ENCODE data around the gene FAM47E.
A peak's percentile ranks its signal among the peaks of the same experiment; 100 is the strongest.

DNA sequence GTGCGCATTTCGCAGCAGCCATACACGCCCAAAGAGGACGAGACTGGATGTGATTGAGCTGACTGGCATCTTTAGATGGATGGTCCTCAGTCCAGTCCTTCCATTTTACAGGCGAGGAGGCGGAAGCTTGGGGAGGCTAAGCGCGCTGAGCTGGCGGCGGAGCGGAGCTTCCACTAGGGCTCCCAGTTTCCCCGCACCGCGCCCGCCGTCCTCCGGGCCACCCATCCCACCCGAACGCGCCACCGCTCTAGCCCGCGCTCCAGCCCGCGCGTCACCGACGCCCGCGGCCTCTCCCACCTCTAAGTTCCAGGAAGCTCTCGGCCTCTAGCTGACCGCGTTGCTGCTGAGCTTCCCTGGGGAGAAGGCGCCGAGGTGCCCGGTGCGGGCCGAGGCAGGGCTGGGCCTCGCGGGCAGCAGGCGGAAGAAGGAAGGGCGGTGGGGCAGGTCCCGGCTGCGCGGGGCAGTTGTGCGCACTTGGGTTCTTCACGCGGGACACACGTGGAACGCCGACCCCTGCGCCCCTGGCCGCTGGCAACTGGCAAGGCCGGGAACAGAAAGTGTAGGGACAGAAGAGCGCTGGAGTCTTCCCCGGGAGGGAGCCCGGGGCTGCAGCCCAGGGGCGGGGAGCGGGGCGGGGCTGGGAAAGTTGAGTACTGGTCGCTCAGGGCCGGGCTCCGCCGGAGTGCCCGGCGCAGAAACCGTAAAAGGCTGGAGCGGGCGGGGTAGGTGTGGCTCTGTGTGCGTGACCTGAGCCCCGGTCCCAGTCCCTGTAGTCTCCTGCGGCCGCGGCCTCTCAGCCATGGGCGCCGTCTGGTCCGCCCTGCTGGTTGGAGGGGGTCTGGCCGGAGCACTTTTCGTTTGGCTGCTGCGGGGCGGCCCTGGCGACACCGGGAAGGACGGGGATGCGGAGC, 54.7 kb downstream of the FAM47E start, which contains the start of gene STBD1:
- TF ChIP-seq GABPA (IDR thresholded peaks at IDR 0.05; ENCODE audit: low read depth, low read length) (no peak), GABPA (CRISPR knock-in tag; IDR thresholded peaks at IDR 0.05; ENCODE audit: low read depth) (no peak), POLR2AphosphoS5 (IDR thresholded peaks at IDR 0.05; ENCODE audit: low read depth, low read length) (peak; percentile 56), ATRX (CRISPR knock-in tag; IDR thresholded peaks at IDR 0.05; ENCODE audit: borderline replicate concordance) (no peak), BRCA1 (CRISPR knock-in tag; IDR thresholded peaks at IDR 0.05) (no peak; the same call in 1 of the 2 replicates), JUND (CRISPR knock-in tag; IDR thresholded peaks at IDR 0.05) (no peak)
